ENCODE data around the gene DEPP1. TPM values are rescaled to one million over a fixed set of nuclear protein-coding genes. Genes with fewer than 3 reads are reported as not detected.

The DEPP1 gene
- total RNA-seq, 1 donor from 2014 or later: 25.7 TPM

DNA sequence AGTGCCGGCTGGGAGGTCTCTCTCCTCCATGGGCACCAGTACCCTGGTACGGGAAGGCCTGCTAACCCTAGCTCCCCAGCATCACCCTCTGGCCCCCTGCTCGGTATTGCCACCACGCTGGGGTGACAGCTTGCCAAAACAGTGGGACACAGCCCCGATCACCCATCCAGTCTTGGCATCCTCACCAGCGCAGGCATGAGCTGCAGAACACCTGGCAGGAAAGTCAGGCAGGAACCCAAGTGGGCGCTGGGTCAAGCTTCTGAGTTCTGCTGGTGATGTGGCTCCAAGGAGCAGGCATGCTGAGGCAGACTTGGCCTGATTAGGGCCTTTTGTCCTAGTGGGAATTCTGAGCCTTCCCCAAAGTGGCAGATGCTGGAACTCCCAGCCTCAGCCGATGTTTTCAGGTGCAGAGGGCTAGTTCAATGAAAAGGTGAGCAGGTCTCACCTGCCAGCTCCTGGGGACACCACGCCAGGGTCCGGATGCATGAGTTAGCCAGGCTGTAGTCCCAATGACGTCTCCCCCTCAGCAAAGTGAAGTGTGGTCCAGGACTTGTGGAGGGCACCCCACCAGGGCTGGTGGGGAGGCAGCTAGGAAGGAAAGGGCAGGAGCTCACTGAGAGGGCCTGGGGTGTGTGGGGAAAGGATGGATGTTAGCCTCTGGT is 13.6 kb upstream of the DEPP1 start:
- Mint-ChIP-seq H3K27ac (no peak overlapping the region), H3K4me3 (no peak overlapping the region), H3K36me3 (peaks cover 14% of the 10 kb centered on the region), H3K9me3 (no peaks in the 10 kb centered on the region), H3K27me3 (no peaks in the 10 kb centered on the region), H3K4me1 (ENCODE audit: unreplicated experiment) (peaks cover 33% of the 10 kb centered on the region)
- no peak for DNase-seq (ENCODE audit: extremely low spot score, unreplicated experiment)
- TF ChIP-seq, protein P1, sequence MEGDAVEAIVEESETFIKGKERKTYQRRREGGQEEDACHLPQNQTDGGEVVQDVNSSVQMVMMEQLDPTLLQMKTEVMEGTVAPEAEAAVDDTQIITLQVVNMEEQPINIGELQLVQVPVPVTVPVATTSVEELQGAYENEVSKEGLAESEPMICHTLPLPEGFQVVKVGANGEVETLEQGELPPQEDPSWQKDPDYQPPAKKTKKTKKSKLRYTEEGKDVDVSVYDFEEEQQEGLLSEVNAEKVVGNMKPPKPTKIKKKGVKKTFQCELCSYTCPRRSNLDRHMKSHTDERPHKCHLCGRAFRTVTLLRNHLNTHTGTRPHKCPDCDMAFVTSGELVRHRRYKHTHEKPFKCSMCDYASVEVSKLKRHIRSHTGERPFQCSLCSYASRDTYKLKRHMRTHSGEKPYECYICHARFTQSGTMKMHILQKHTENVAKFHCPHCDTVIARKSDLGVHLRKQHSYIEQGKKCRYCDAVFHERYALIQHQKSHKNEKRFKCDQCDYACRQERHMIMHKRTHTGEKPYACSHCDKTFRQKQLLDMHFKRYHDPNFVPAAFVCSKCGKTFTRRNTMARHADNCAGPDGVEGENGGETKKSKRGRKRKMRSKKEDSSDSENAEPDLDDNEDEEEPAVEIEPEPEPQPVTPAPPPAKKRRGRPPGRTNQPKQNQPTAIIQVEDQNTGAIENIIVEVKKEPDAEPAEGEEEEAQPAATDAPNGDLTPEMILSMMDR (conservative IDR thresholded peaks at IDR 0.05): no peak

DNA sequence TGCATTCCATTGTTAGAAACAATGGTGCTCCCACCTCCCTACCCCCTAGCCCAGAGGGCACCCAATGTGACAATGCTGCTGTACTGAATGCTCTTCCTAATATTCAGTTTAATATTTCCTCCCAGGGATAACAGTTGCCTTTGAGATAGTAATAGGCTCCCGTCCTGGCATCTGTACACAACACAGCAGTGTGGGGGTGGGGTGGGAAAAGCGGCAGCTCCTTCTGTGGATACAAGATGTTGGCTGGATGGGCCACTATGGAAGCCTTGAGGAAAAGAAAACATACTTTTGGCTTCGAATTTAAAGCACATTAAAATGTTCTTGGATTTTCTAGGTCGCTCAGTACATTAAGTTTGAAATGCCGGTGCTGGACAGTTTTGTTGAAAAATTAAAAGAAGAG is 13.0 kb upstream of the DEPP1 start:
- Mint-ChIP-seq H3K4me1 (ENCODE audit: unreplicated experiment) (peaks cover 33% of the 10 kb centered on the region), H3K4me3 (no peak overlapping the region), H3K36me3 (peaks cover 14% of the 10 kb centered on the region), H3K27me3 (no peaks in the 10 kb centered on the region), H3K27ac (no peak overlapping the region), H3K9me3 (no peaks in the 10 kb centered on the region)
- TF ChIP-seq, protein P1 (conservative IDR thresholded peaks at IDR 0.05): no peak
- no peak for DNase-seq (ENCODE audit: extremely low spot score, unreplicated experiment)

DNA sequence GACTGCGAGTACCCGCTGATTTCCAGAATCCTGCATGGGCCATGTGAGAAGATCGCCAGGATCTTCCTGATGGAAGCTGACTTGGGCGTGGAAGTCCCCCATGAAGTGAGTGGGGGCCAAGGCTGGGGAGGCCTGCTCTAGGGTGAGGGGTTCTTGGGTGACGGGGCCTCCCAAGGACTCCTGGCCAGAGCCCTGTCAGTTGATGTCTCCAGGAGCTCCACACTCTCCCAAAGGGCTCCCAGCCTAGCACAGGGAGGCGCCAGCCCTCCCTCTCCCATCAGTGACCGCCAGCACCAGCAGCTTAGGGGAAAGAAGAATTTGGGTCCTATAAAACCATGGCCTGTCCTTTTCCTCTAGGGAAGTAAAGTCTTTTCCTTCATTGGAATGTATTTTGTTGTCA is 12.4 kb upstream of the DEPP1 start:
- Mint-ChIP-seq H3K36me3 (peaks cover 14% of the 10 kb centered on the region), H3K4me3 (no peak overlapping the region), H3K4me1 (ENCODE audit: unreplicated experiment) (peaks cover 29% of the 10 kb centered on the region), H3K27ac (no peak overlapping the region), H3K9me3 (no peaks in the 10 kb centered on the region), H3K27me3 (no peaks in the 10 kb centered on the region)
- DNase-seq (ENCODE audit: extremely low spot score, unreplicated experiment): no peak
- TF ChIP-seq, protein P1 (conservative IDR thresholded peaks at IDR 0.05): no peak

DNA sequence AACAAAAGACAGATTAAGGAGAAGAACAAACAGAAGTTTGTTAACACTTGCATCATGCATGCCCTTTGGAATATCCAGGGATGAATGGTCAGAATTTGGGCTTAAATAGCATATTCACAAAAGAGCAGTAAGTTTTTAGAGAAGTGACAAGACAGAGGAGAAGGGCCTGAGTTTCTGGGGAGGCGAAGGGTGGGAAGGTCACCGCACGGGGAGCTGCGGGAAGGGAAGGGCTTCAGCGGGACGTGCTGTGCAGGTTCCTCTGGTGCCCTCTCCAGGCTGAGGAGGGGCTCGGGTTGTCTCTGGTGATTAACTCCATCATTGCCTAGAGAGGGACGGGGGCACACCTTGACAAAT is 11.7 kb upstream of the DEPP1 start:
- Mint-ChIP-seq H3K27ac (peak overlapping the region; percentile 52), H3K9me3 (no peaks in the 10 kb centered on the region), H3K36me3 (peaks cover 14% of the 10 kb centered on the region), H3K27me3 (no peaks in the 10 kb centered on the region), H3K4me3 (peak overlapping the region; percentile 8), H3K4me1 (ENCODE audit: unreplicated experiment) (peaks cover 28% of the 10 kb centered on the region)
- no peak for DNase-seq (ENCODE audit: extremely low spot score, unreplicated experiment)
- TF ChIP-seq, protein P1 (conservative IDR thresholded peaks at IDR 0.05): peak; percentile 61

DNA sequence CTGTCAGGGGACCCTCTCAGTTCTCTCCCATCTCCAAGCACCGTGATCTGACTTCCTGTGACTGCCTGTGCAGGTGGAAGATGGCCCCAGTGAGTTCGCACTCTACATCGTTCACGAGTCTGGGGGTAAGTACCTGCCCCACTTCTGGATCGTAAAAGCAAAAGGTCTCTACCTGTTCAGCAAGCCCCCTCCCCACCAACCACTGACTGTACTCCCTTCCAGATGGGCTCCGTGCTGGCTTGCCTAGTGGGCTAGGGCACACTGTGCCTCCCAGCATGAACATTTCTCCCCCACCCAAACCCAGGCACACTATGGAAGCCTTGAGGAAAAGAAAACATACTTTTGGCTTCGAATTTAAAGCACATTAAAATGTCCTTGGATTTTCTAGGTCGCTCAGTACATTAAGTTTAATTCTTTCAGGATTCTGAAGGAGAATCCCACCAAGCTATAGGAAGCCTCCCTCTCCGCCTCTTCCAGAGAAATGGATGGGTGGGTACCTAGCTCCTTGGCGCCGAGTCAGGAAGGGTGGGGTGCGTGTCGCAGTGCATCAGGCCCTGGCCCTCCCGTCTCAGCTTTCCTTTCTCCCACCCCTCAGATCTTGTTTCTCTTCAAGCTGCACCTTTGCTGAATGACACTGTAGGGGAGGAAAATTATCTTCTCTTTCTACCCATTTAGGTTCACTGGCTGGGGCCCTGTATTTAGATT is 11.1 kb upstream of the DEPP1 start:
- H3K9me3 Mint-ChIP-seq: no peaks in the 10 kb centered on the region
- DNase-seq (ENCODE audit: extremely low spot score, unreplicated experiment): no peak
- peaks cover 30% of the 10 kb centered on the region for H3K4me1 Mint-ChIP-seq (ENCODE audit: unreplicated experiment)
- H3K4me3 Mint-ChIP-seq: peak overlapping the region; percentile 33
- no peaks in the 10 kb centered on the region for H3K27me3 Mint-ChIP-seq
- TF ChIP-seq, protein P1 (conservative IDR thresholded peaks at IDR 0.05): no peak
- H3K36me3 Mint-ChIP-seq: peaks cover 14% of the 10 kb centered on the region
- peak overlapping the region; percentile 65 for H3K27ac Mint-ChIP-seq
